CD4-positive, alpha-beta memory T cell (primary cell): ENCODE results near the gene ELFN1. TPM values are rescaled to one million over a fixed set of nuclear protein-coding genes. Genes with fewer than 3 reads are reported as not detected.

Experiments
- CTCF ChIA-PET: fragments of 350-600 bp; sonication (Branson Sonifier 250); formaldehyde crosslinking; loops from one replicate; lab custom pipeline; 2021; ENCODE audit warnings: inconsistent platforms; ENCODE audit not compliant: partially characterized antibody; lab: Charles Lee
- POLR2A ChIA-PET: fragments of 350-600 bp; sonication (Branson Sonifier 250); formaldehyde crosslinking; loops from one replicate; lab custom pipeline; 2021; ENCODE audit not compliant: partially characterized antibody; lab: Charles Lee
- DNase-seq, 5 donors: peaks; one replicate each; pipeline versions ENCODE4 v3.0.0 to v3.0.0-alpha.2; 2020 to 2022; ENCODE audit warnings: mixed read lengths in 1 of 5
- H3K27ac ChIP-seq: one replicate; pipeline ENCODE4 v1.7.0; 2013; ENCODE audit warnings: low read depth, low read length
- H3K27me3 ChIP-seq: 2 replicates; pipeline ENCODE4 v1.7.0; 2013; ENCODE audit warnings: mild to moderate bottlenecking, low read length, moderate library complexity; ENCODE audit not compliant: insufficient read depth
- H3K36me3 ChIP-seq: 2 replicates; pipeline ENCODE4 v1.7.0; 2013; ENCODE audit warnings: mild to moderate bottlenecking, low read length, moderate library complexity; ENCODE audit not compliant: insufficient read depth
- H3K4me1 ChIP-seq: 2 replicates; pipeline ENCODE4 v1.7.0; 2013; ENCODE audit warnings: mild to moderate bottlenecking, low read length, moderate library complexity; ENCODE audit not compliant: insufficient read depth
- H3K4me3 ChIP-seq, 2 donors: one replicate each; pipeline ENCODE4 v1.7.0; 2013; ENCODE audit warnings: low read length in 2 of 2, mild to moderate bottlenecking in 1 of 2
- H3K9me3 ChIP-seq, 2 donors: one replicate each; pipeline ENCODE4 v1.7.0; 2013; ENCODE audit warnings: low read length in 2 of 2, control low read depth in 1 of 2; ENCODE audit not compliant: control insufficient read depth in 1 of 2
- H3K27ac Mint-ChIP-seq, 7 donors: one replicate each; pipeline ENCODE4 v1.8.0; 2020 to 2021; ENCODE audit warnings: mixed read lengths in 7 of 7, mild to moderate bottlenecking in 6 of 7, inconsistent platforms in 3 of 7, moderate library complexity in 3 of 7
- H3K27me3 Mint-ChIP-seq, 2 donors: one replicate each; pipeline ENCODE4 v1.8.0; 2020 to 2021; ENCODE audit warnings: mixed read lengths in 2 of 2
- H3K36me3 Mint-ChIP-seq, 2 donors: one replicate each; pipeline ENCODE4 v1.8.0; 2020 to 2021; ENCODE audit warnings: mixed read lengths in 2 of 2, inconsistent platforms in 1 of 2, mild to moderate bottlenecking in 1 of 2
- H3K4me1 Mint-ChIP-seq, 4 donors: one replicate each; pipeline ENCODE4 v1.8.0; 2020 to 2021; ENCODE audit warnings: mixed read lengths in 4 of 4, mild to moderate bottlenecking in 1 of 4
- H3K4me3 Mint-ChIP-seq, 8 donors: one replicate each; pipeline ENCODE4 v1.8.0; 2020 to 2021; ENCODE audit warnings: mixed read lengths in 8 of 8, mild to moderate bottlenecking in 7 of 8, moderate library complexity in 6 of 8, inconsistent platforms in 3 of 8
- H3K9me3 Mint-ChIP-seq, 8 donors: one replicate each; pipeline ENCODE4 v1.8.0; 2020 to 2021; ENCODE audit warnings: mixed read lengths in 8 of 8, mild to moderate bottlenecking in 5 of 8, inconsistent platforms in 3 of 8, moderate library complexity in 1 of 8
- intact Hi-C: fragments of 100-400 bp; cut with micrococcal nuclease; formaldehyde crosslinking; loops from one replicate; pipeline ENCODE4 v1.15.1; 2023
- polyA plus RNA-seq, 2 donors: library from polyadenylated mRNA; unstranded; fragments of 300-500 nt; fragmentation: Illumina TruSeq; gene quantifications; one replicate each; pipeline ENCODE4 v1.2.3, GENCODE V29; 2021
- total RNA-seq, 2 experiments: library from RNA; stranded (reverse); gene quantifications; one replicate each; pipeline ENCODE4 v1.2.3, GENCODE V29; 2021

ELFN1 gene
- total and polyA plus RNA-seq, 4 experiments from 2014 or later: 0.12 TPM; not detected in 3

DNA sequence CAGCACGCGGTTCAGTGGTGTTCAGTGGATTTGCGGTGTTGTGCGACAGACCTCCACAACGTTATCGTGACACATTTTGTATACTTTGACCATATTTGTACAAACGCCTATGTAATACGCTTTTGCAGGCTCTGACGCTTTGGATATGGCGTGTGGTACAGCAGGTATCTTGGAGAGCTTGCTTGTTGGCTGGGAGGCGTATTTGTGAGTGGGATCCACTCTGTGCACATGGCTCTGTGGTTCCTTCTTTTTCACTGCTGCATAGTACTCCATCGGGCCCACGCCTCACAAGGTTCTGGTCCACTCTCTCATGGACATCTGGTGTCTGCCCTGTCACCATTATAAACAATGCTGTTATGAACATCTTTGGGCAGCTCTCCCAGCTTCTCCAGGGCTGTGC lies 53.2 kb downstream of the ELFN1 start:
- no peaks in the 10 kb centered on the region for H3K36me3 Mint-ChIP-seq
- no peak overlapping the region for H3K27ac Mint-ChIP-seq
- Histone ChIP-seq H3K9me3 (no peaks in the 10 kb centered on the region), H3K4me3 (no peak overlapping the region), H3K27me3 (no peaks in the 10 kb centered on the region), H3K36me3 (no peaks in the 10 kb centered on the region), H3K27ac (no peak overlapping the region), H3K4me1 (no peaks in the 10 kb centered on the region)
- CTCF ChIA-PET: no interaction called here
- POLR2A ChIA-PET: no interaction called here
- intact Hi-C loops: no loop called here
- H3K4me3 Mint-ChIP-seq: no peak overlapping the region
- H3K4me1 Mint-ChIP-seq: peaks cover 0 to 2% (median 0%) of the 10 kb centered on the region in 4 donors
- peaks cover 4 to 7% of the 10 kb centered on the region in 2 donors for H3K27me3 Mint-ChIP-seq
- no peak for DNase-seq
- H3K9me3 Mint-ChIP-seq: peaks cover 0 to under 1% (median 0%) of the 10 kb centered on the region in 8 donors

DNA sequence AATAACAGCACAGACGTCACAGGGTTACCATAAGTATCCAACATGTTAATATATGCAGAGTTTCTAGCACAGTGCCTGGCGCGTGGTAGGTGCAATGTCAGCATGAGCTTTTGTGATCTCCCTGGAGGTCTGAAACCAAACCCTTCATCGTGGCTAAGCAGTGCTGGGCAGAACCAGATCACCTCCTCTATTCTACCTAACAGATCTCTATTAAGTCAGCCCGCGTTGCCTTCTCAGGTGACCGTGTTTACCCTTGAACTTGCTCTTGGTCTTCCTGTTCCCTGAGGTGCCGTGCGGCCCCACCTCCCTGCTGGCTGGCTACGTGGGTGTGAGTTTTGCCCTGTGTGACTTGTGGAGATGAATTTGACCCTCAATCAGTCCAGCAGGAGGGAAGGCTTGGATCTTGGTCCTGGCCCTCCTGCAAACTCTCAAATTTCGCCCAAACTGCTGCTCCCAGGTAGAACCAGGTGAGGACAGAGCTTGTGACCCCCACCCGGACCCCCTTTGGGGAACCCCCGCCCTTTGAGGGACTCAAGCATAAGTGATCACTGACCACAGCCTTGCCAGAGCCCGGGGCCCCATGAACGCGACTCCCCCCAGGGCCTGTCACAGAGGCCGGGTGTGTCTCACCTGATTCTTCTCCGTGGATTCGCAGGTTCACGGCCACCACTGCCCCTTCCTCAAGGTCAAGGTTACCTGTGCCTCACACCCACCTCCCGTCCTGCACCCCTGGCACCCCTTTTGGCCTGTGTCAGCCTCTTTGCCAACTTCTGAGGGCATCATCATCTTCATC lies 54.2 kb downstream of the ELFN1 start:
- H3K27ac Mint-ChIP-seq: peak overlapping the region in 1 of 7 donors; percentile 33
- Histone ChIP-seq H3K27me3 (no peaks in the 10 kb centered on the region), H3K4me3 (no peak overlapping the region), H3K36me3 (no peaks in the 10 kb centered on the region), H3K27ac (no peak overlapping the region), H3K9me3 (no peaks in the 10 kb centered on the region), H3K4me1 (no peaks in the 10 kb centered on the region)
- CTCF ChIA-PET: no interaction called here
- peaks cover 0 to 3% (median 0%) of the 10 kb centered on the region in 8 donors for H3K9me3 Mint-ChIP-seq
- POLR2A ChIA-PET: no interaction called here
- no peak overlapping the region for H3K4me3 Mint-ChIP-seq
- H3K36me3 Mint-ChIP-seq: no peaks in the 10 kb centered on the region
- intact Hi-C loops: no loop called here
- H3K27me3 Mint-ChIP-seq: peaks cover 4 to 7% of the 10 kb centered on the region in 2 donors
- no peak for DNase-seq
- H3K4me1 Mint-ChIP-seq: peaks cover 0 to 2% (median 0%) of the 10 kb centered on the region in 4 donors

- Histone ChIP-seq H3K9me3 (no peaks in the 10 kb centered on the region), H3K27ac (no peak overlapping the region), H3K4me3 (no peak overlapping the region), H3K4me1 (no peaks in the 10 kb centered on the region), H3K36me3 (no peaks in the 10 kb centered on the region), H3K27me3 (no peaks in the 10 kb centered on the region)
- Mint-ChIP-seq H3K4me1 (peaks cover 0 to 2% (median 0%) of the 10 kb centered on the region in 4 donors), H3K4me3 (no peak overlapping the region), H3K36me3 (no peaks in the 10 kb centered on the region), H3K27me3 (peaks cover 4 to 7% of the 10 kb centered on the region in 2 donors), H3K9me3 (peaks cover 0 to 3% (median 0%) of the 10 kb centered on the region in 8 donors), H3K27ac (no peak overlapping the region)
- ChIA-PET CTCF (no interaction called here), POLR2A (no interaction called here)
- DNase-seq: no peak
- intact Hi-C loops: no loop called here
These were observed 55.2 kb downstream of the ELFN1 start for GRCh38 chr7:1725199-1725690.

GRCh38 chr7:1725766-1726630 lies 55.9 kb downstream of the ELFN1 start:
- Histone ChIP-seq H3K27ac (no peak overlapping the region), H3K36me3 (no peaks in the 10 kb centered on the region), H3K9me3 (no peaks in the 10 kb centered on the region), H3K4me3 (no peak overlapping the region), H3K4me1 (no peaks in the 10 kb centered on the region), H3K27me3 (no peaks in the 10 kb centered on the region)
- intact Hi-C loops: no loop called here
- ChIA-PET CTCF (no interaction called here), POLR2A (no interaction called here)
- no peak for DNase-seq
- peaks cover 0 to 5% (median 0%) of the 10 kb centered on the region in 8 donors for H3K9me3 Mint-ChIP-seq
- H3K36me3 Mint-ChIP-seq: no peaks in the 10 kb centered on the region
- peaks cover 0 to 2% (median 0%) of the 10 kb centered on the region in 4 donors for H3K4me1 Mint-ChIP-seq
- H3K27ac Mint-ChIP-seq: peak overlapping the region in 2 of 7 donors; percentile 57 to 77
- peaks cover 4 to 7% of the 10 kb centered on the region in 2 donors for H3K27me3 Mint-ChIP-seq
- H3K4me3 Mint-ChIP-seq: no peak overlapping the region

DNA sequence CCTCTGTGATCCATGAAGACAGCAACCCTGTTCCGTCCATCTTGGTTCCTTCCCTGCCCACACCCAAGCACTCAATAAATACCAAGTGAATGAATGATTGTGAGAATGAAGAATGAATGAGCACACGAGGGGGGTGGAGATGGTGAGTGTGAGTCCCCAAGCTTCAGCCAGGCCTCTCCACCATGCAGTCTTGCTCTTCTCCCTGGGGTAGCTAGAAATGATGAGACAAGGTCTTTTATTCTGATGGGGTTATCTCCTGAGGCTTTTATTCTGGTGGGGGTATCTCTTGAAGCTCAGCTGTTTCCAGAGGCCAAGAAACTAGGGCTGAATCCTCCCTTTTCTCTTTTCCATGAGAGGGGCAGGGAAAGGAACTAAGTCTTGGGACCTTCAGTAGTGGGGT lies 57.0 kb downstream of the ELFN1 start:
- ChIA-PET CTCF (no interaction called here), POLR2A (no interaction called here)
- H3K9me3 ChIP-seq: no peaks in the 10 kb centered on the region
- H3K4me3 ChIP-seq: no peak overlapping the region
- no peaks in the 10 kb centered on the region for H3K27me3 ChIP-seq
- no peaks in the 10 kb centered on the region for H3K36me3 ChIP-seq
- H3K4me3 Mint-ChIP-seq: no peak overlapping the region
- peaks cover 6 to 10% of the 10 kb centered on the region in 2 donors for H3K27me3 Mint-ChIP-seq
- H3K9me3 Mint-ChIP-seq: peaks cover 0 to 5% (median 0%) of the 10 kb centered on the region in 8 donors
- H3K27ac ChIP-seq: no peak overlapping the region
- H3K27ac Mint-ChIP-seq: no peak overlapping the region
- H3K4me1 ChIP-seq: no peaks in the 10 kb centered on the region
- H3K36me3 Mint-ChIP-seq: no peaks in the 10 kb centered on the region
- no peak for DNase-seq
- intact Hi-C loops: no loop called here
- peaks cover 0 to 2% (median 0%) of the 10 kb centered on the region in 4 donors for H3K4me1 Mint-ChIP-seq

DNA sequence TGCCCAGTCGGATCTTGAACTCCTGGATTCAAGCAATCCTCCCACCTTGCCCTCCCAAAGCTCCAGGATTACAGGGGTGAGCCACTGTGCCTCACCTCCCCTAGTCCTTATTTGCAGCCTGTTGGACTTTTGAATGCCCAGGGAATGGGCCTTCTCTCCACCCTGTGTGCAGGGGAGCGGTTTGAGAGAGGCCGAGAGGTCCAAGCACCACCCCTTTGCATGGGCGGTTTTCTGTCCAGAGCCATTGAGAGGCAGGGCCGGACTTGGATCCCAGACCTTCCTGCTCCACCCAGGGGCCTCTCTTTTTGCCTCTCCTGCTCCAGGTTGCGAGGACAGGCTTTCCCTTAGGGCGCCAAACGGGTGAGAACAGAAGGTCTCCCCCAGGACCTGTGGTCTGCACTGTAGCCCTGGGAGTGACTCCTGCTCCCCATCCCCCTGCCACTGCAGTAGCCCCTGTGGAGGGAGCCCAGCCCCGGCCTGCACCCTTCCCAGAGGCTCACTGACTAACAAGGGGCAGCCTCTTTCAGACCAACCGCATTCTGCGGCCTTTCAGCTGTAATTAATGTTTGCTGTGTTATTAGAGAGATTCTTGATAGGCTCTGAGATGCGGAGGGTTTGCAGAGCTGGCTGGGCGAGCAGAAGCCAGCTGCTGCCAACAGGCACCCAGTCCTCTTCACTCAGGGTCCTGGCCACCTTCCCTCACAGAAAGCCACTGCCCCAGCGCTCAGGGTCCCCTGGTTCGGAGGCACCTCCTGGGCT lies 57.9 kb downstream of the ELFN1 start:
- Histone ChIP-seq H3K4me1 (no peaks in the 10 kb centered on the region), H3K27me3 (no peaks in the 10 kb centered on the region), H3K27ac (no peak overlapping the region), H3K36me3 (no peaks in the 10 kb centered on the region), H3K4me3 (no peak overlapping the region), H3K9me3 (no peaks in the 10 kb centered on the region)
- ChIA-PET POLR2A (no interaction called here), CTCF (no interaction called here)
- H3K27ac Mint-ChIP-seq: no peak overlapping the region
- intact Hi-C loops: no loop called here
- no peaks in the 10 kb centered on the region for H3K36me3 Mint-ChIP-seq
- DNase-seq: no peak
- H3K4me3 Mint-ChIP-seq: no peak overlapping the region
- H3K27me3 Mint-ChIP-seq: peaks cover 10 to 16% of the 10 kb centered on the region in 2 donors
- H3K4me1 Mint-ChIP-seq: peaks cover 0 to 2% (median 0%) of the 10 kb centered on the region in 4 donors
- H3K9me3 Mint-ChIP-seq: peaks cover 0 to 5% (median 0%) of the 10 kb centered on the region in 8 donors
